Measurements from ENCODE around the gene PCYOX1L. TPM values are rescaled to one million over a fixed set of nuclear protein-coding genes. Genes with fewer than 3 reads are reported as not detected.

Gene PCYOX1L
- total and polyA plus RNA-seq, 5 donors from 2014 or later = 17.7 to 39.7 (median 19.3) TPM

DNA sequence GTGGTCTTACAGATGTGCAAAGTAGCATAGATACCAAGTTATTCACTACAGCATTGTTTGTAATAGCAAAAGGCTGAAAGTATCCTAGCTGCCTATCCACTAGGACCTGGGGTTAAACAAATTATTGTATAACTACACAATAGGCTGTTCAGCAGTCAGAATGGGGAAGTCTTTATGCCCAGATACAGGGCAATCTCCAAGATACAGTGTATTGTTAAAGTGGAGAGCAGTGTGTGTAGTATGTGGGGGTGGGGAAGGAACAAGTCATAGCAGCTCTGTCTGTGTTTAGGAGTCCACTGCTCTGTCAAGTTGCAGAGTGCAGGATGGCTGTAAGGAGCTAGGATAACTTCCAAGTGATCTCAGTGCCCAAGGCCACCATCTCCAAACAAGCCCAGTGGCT lies 5.5 kb downstream of the PCYOX1L start:
- no peaks in the 10 kb centered on the region for H3K9me3 Mint-ChIP-seq
- ATAC-seq (ENCODE audit: low read depth in 2 of 2) = no peak
- peaks cover 16 to 63% (median 44%) of the 10 kb centered on the region in 4 donors for H3K4me1 Mint-ChIP-seq
- DNase-seq = no peak
- H3K4me3 Mint-ChIP-seq = peak overlapping the region in 1 of 4 donors; percentile 39
- Histone ChIP-seq H3K9me3 (ENCODE audit: control insufficient read depth in 2 of 2, low read length in 2 of 2) (no peaks in the 10 kb centered on the region), H3K4me3 (ENCODE audit: low read depth, low read length) (no peak overlapping the region), H3K4me1 (ENCODE audit: control insufficient read depth, insufficient read depth, low read length, poor library complexity, severe bottlenecking) (peaks cover 34% of the 10 kb centered on the region), H3K27ac (ENCODE audit: insufficient read depth, low read length, poor library complexity, severe bottlenecking) (no peak overlapping the region), H3K27me3 (ENCODE audit: control insufficient read depth, insufficient read depth, low read length) (no peaks in the 10 kb centered on the region), H3K36me3 (ENCODE audit: control insufficient read depth, insufficient read depth, low read length) (peaks cover 8% of the 10 kb centered on the region)
- H3K27ac Mint-ChIP-seq = peak overlapping the region in 2 of 3 donors; percentile 59 to 82
- H3K36me3 Mint-ChIP-seq = peaks cover 16% of the 10 kb centered on the region
- no peaks in the 10 kb centered on the region for H3K27me3 Mint-ChIP-seq

DNA sequence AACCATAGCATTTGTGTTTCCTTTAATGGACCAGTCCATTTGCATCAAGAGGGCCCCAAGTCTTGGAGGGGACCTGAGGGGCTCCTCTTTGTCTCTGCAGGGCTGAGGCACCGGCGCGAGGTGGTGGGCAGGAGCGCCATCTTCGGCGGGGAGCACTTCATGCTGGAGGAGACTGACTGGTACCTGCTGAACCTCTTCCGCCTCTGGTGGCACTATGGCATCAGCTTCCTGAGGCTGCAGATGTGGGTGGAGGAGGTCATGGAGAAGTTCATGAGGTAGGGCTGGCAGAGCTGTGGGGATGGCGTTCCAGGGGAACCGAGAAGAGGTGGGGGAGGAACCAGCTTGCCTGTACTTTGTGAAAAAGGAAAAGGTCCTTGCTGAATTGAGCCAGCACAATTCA lies 6.1 kb downstream of the PCYOX1L start:
- Mint-ChIP-seq H3K4me3 (no peak overlapping the region), H3K4me1 (peaks cover 14 to 57% (median 39%) of the 10 kb centered on the region in 4 donors), H3K36me3 (peaks cover 21% of the 10 kb centered on the region), H3K27ac (peak overlapping the region in 1 of 3 donors; percentile 59), H3K9me3 (no peaks in the 10 kb centered on the region), H3K27me3 (no peaks in the 10 kb centered on the region)
- Histone ChIP-seq H3K27me3 (ENCODE audit: control insufficient read depth, insufficient read depth, low read length) (no peaks in the 10 kb centered on the region), H3K4me1 (ENCODE audit: control insufficient read depth, insufficient read depth, low read length, poor library complexity, severe bottlenecking) (peaks cover 28% of the 10 kb centered on the region), H3K9me3 (ENCODE audit: control insufficient read depth in 2 of 2, low read length in 2 of 2) (no peaks in the 10 kb centered on the region), H3K27ac (ENCODE audit: insufficient read depth, low read length, poor library complexity, severe bottlenecking) (no peak overlapping the region), H3K36me3 (ENCODE audit: control insufficient read depth, insufficient read depth, low read length) (peaks cover 8% of the 10 kb centered on the region), H3K4me3 (ENCODE audit: low read depth, low read length) (no peak overlapping the region)
- DNase-seq = no peak
- ATAC-seq (ENCODE audit: low read depth in 2 of 2) = no peak

GRCh38 chr5:149364719-149365118 lies 6.9 kb downstream of the PCYOX1L start:
- H3K9me3 Mint-ChIP-seq = no peaks in the 10 kb centered on the region
- Histone ChIP-seq H3K36me3 (ENCODE audit: control insufficient read depth, insufficient read depth, low read length) (peaks cover 8% of the 10 kb centered on the region), H3K27ac (ENCODE audit: insufficient read depth, low read length, poor library complexity, severe bottlenecking) (no peak overlapping the region), H3K9me3 (ENCODE audit: control insufficient read depth in 2 of 2, low read length in 2 of 2) (no peaks in the 10 kb centered on the region), H3K27me3 (ENCODE audit: control insufficient read depth, insufficient read depth, low read length) (no peaks in the 10 kb centered on the region), H3K4me1 (ENCODE audit: control insufficient read depth, insufficient read depth, low read length, poor library complexity, severe bottlenecking) (peaks cover 20% of the 10 kb centered on the region), H3K4me3 (ENCODE audit: low read depth, low read length) (no peak overlapping the region)
- H3K27ac Mint-ChIP-seq = peak overlapping the region; percentile 39 to 80 (median 52)
- H3K36me3 Mint-ChIP-seq = peaks cover 24% of the 10 kb centered on the region
- no peak overlapping the region for H3K4me3 Mint-ChIP-seq
- peaks cover 10 to 49% (median 36%) of the 10 kb centered on the region in 4 donors for H3K4me1 Mint-ChIP-seq
- ATAC-seq (ENCODE audit: low read depth in 2 of 2) = no peak
- DNase-seq = no peak
- H3K27me3 Mint-ChIP-seq = no peaks in the 10 kb centered on the region

- no peak for ATAC-seq (ENCODE audit: low read depth in 2 of 2)
These were observed 7.6 kb downstream of the PCYOX1L start for GRCh38 chr5:149365418-149365817.

DNA sequence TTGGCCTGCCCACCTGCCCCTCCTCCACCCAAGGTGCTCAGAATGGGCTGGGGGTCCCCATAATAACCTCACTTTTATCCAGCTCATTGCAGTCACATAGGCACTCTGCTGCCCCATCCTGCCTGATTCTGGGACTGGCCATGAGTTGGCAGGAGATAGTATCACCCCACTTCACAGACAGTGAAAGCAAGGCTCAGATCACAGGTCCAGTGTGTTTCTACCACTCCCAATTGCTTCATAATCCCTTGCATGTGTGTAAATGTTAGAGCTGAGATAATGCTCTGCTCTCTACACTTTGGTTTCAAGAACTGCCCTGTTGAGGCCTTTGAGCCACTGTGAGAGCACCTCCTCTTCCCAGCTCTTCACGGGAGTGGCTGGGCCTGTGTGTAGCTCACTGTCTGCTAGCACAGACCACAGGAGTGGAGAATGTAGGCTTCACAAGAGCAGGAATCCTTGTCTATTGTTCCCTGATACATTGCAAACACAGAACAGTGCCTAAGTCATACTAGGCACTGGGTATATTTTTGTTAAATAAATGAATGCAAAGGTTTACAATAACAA lies 8.4 kb downstream of the PCYOX1L start:
- no peak overlapping the region for H3K27ac Mint-ChIP-seq
- peaks cover 0 to 35% (median 25%) of the 10 kb centered on the region in 4 donors for H3K4me1 Mint-ChIP-seq
- Histone ChIP-seq H3K36me3 (ENCODE audit: control insufficient read depth, insufficient read depth, low read length) (peaks cover 8% of the 10 kb centered on the region), H3K9me3 (ENCODE audit: control insufficient read depth in 2 of 2, low read length in 2 of 2) (no peaks in the 10 kb centered on the region), H3K4me3 (ENCODE audit: low read depth, low read length) (no peak overlapping the region), H3K4me1 (ENCODE audit: control insufficient read depth, insufficient read depth, low read length, poor library complexity, severe bottlenecking) (peaks cover 6% of the 10 kb centered on the region), H3K27ac (ENCODE audit: insufficient read depth, low read length, poor library complexity, severe bottlenecking) (no peak overlapping the region), H3K27me3 (ENCODE audit: control insufficient read depth, insufficient read depth, low read length) (no peaks in the 10 kb centered on the region)
- DNase-seq (no peak), ATAC-seq (ENCODE audit: low read depth in 2 of 2) (no peak)
- H3K27me3 Mint-ChIP-seq = no peaks in the 10 kb centered on the region
- H3K4me3 Mint-ChIP-seq = no peak overlapping the region
- peaks cover 24% of the 10 kb centered on the region for H3K36me3 Mint-ChIP-seq
- no peaks in the 10 kb centered on the region for H3K9me3 Mint-ChIP-seq

More at GRCh38 chr5:149365418-149365817, 7.6 kb downstream of the PCYOX1L start:
- H3K9me3 Mint-ChIP-seq = no peaks in the 10 kb centered on the region
- H3K9me3 ChIP-seq (ENCODE audit: control insufficient read depth in 2 of 2, low read length in 2 of 2) = no peaks in the 10 kb centered on the region
- H3K27ac ChIP-seq (ENCODE audit: insufficient read depth, low read length, poor library complexity, severe bottlenecking) = no peak overlapping the region
- peaks cover 24% of the 10 kb centered on the region for H3K36me3 Mint-ChIP-seq
- peak overlapping the region in 1 of 3 donors; percentile 80 for H3K27ac Mint-ChIP-seq
- H3K4me1 Mint-ChIP-seq = peaks cover 6 to 42% (median 30%) of the 10 kb centered on the region in 4 donors
- peaks cover 14% of the 10 kb centered on the region for H3K4me1 ChIP-seq (ENCODE audit: control insufficient read depth, insufficient read depth, low read length, poor library complexity, severe bottlenecking)
- peaks cover 8% of the 10 kb centered on the region for H3K36me3 ChIP-seq (ENCODE audit: control insufficient read depth, insufficient read depth, low read length)
- H3K4me3 ChIP-seq (ENCODE audit: low read depth, low read length) = no peak overlapping the region
- no peak for DNase-seq
- H3K27me3 ChIP-seq (ENCODE audit: control insufficient read depth, insufficient read depth, low read length) = no peaks in the 10 kb centered on the region
- H3K4me3 Mint-ChIP-seq = no peak overlapping the region
- H3K27me3 Mint-ChIP-seq = no peaks in the 10 kb centered on the region

GRCh38 chr5:149367249-149367971 lies 9.6 kb downstream of the PCYOX1L start:
- H3K9me3 Mint-ChIP-seq = no peaks in the 10 kb centered on the region
- peak in 1 of 2 donors; percentile 54 for ATAC-seq (ENCODE audit: low read depth in 2 of 2)
- H3K4me1 Mint-ChIP-seq = peaks cover 0 to 29% (median 25%) of the 10 kb centered on the region in 4 donors

DNA sequence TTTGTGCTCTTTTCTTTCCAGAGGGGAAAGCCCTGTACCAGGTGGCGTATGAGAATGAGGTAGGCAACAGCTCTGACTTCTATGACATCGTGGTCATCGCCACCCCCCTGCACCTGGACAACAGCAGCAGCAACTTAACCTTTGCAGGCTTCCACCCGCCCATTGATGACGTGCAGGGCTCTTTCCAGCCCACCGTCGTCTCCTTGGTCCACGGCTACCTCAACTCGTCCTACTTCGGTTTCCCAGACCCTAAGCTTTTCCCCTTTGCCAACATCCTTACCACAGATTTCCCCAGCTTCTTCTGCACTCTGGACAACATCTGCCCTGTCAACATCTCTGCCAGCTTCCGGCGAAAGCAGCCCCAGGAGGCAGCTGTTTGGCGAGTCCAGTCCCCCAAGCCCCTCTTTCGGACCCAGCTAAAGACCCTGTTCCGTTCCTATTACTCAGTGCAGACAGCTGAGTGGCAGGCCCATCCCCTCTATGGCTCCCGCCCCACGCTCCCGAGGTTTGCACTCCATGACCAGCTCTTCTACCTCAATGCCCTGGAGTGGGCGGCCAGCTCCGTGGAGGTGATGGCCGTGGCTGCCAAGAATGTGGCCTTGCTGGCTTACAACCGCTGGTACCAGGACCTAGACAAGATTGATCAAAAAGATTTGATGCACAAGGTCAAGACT lies 10.3 kb downstream of the PCYOX1L start:
- H3K27me3 Mint-ChIP-seq = no peaks in the 10 kb centered on the region
- no peaks in the 10 kb centered on the region for H3K27me3 ChIP-seq (ENCODE audit: control insufficient read depth, insufficient read depth, low read length)
- DNase-seq (no peak), ATAC-seq (ENCODE audit: low read depth in 2 of 2) (no peak)
- no peak overlapping the region for H3K27ac ChIP-seq (ENCODE audit: insufficient read depth, low read length, poor library complexity, severe bottlenecking)
- no peaks in the 10 kb centered on the region for H3K9me3 ChIP-seq (ENCODE audit: control insufficient read depth in 2 of 2, low read length in 2 of 2)
- H3K9me3 Mint-ChIP-seq = no peaks in the 10 kb centered on the region
- peak overlapping the region in 2 of 4 donors; percentile 13 to 38 for H3K4me3 Mint-ChIP-seq
- H3K4me1 ChIP-seq (ENCODE audit: control insufficient read depth, insufficient read depth, low read length, poor library complexity, severe bottlenecking) = peaks cover 6% of the 10 kb centered on the region
- H3K36me3 ChIP-seq (ENCODE audit: control insufficient read depth, insufficient read depth, low read length) = peaks cover 8% of the 10 kb centered on the region
- H3K4me1 Mint-ChIP-seq = peaks cover 0 to 25% (median 22%) of the 10 kb centered on the region in 4 donors
- no peak overlapping the region for H3K4me3 ChIP-seq (ENCODE audit: low read depth, low read length)
- H3K27ac Mint-ChIP-seq = peak overlapping the region in 2 of 3 donors; percentile 62 to 78
- H3K36me3 Mint-ChIP-seq = peaks cover 24% of the 10 kb centered on the region

More at GRCh38 chr5:149367249-149367971, 9.6 kb downstream of the PCYOX1L start:
- no peaks in the 10 kb centered on the region for H3K27me3 ChIP-seq (ENCODE audit: control insufficient read depth, insufficient read depth, low read length)
- H3K9me3 ChIP-seq (ENCODE audit: control insufficient read depth in 2 of 2, low read length in 2 of 2) = no peaks in the 10 kb centered on the region
- peak overlapping the region in 2 of 4 donors; percentile 18 to 36 for H3K4me3 Mint-ChIP-seq
- H3K36me3 Mint-ChIP-seq = peaks cover 24% of the 10 kb centered on the region
- no peaks in the 10 kb centered on the region for H3K27me3 Mint-ChIP-seq
- no peak overlapping the region for H3K27ac ChIP-seq (ENCODE audit: insufficient read depth, low read length, poor library complexity, severe bottlenecking)
- peak overlapping the region; percentile 43 to 78 (median 69) for H3K27ac Mint-ChIP-seq
- H3K36me3 ChIP-seq (ENCODE audit: control insufficient read depth, insufficient read depth, low read length) = peaks cover 8% of the 10 kb centered on the region
- no peak overlapping the region for H3K4me3 ChIP-seq (ENCODE audit: low read depth, low read length)
- peak; percentile 27 to 65 (median 51) for DNase-seq
- peaks cover 6% of the 10 kb centered on the region for H3K4me1 ChIP-seq (ENCODE audit: control insufficient read depth, insufficient read depth, low read length, poor library complexity, severe bottlenecking)
